Left ventricle myocardium inferior (tissue), 1 donor: ENCODE measurements around the gene OR8G5. TPM values are rescaled to one million over a fixed set of nuclear protein-coding genes. Genes with fewer than 3 reads are reported as not detected.

Source experiments
- DNase-seq: peaks from one replicate; pipeline ENCODE4 v3.0.0-alpha.2; 2020
- H3K27ac ChIP-seq: fragments of 200-600 bp; replicated peaks from 2 replicates; pipeline ENCODE4 v1.8.0; 2021
- H3K27me3 ChIP-seq: fragments of 200-600 bp; 2 replicates; pipeline ENCODE4 v1.8.0; 2021; ENCODE audit warnings: low read depth
- H3K36me3 ChIP-seq: fragments of 200-600 bp; 2 replicates; pipeline ENCODE4 v1.8.0; 2021
- H3K4me1 ChIP-seq: fragments of 200-600 bp; 2 replicates; pipeline ENCODE4 v1.8.0; 2021
- H3K4me3 ChIP-seq: fragments of 200-600 bp; 2 replicates; pipeline ENCODE4 v1.8.0; 2021; ENCODE audit warnings: mild to moderate bottlenecking, moderate library complexity
- H3K9me3 ChIP-seq: fragments of 200-600 bp; replicated peaks from 2 replicates; pipeline ENCODE4 v1.8.0; 2021
- intact Hi-C: fragments of 100-400 bp; cut with micrococcal nuclease; formaldehyde crosslinking; loops from one replicate; pipeline ENCODE4 v1.11.0; 2022
- long read RNA-seq: library from polyadenylated mRNA; unstranded; transcript quantifications from one replicate; pipeline ENCODE4 v2.0.0, GENCODE V29; 2021
- total RNA-seq: library from RNA; stranded (reverse); fragmentation: NEBNext Ultra II Directional; extraction: Animal tissue kit (Norgen Biotek cat#: 25700); gene quantifications from one replicate; pipeline ENCODE4 v1.2.1, GENCODE V29; 2021
- TF ChIP-seq, protein P1 (sequence below): fragments of 200-600 bp; IDR thresholded peaks from 2 replicates; pipeline ENCODE4 v1.8.0; 2021; ENCODE audit warnings: antibody characterized with exemption, mild to moderate bottlenecking, borderline replicate concordance
- donor health status: DM: no; HTN: yes; CAD: no; lungs with severe emphysema.

OR8G5 gene, protein sequence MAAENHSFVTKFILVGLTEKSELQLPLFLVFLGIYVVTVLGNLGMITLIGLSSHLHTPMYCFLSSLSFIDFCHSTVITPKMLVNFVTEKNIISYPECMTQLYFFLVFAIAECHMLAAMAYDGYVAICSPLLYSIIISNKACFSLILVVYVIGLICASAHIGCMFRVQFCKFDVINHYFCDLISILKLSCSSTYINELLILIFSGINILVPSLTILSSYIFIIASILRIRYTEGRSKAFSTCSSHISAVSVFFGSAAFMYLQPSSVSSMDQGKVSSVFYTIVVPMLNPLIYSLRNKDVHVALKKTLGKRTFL
- not detected for total RNA-seq
- long read RNA-seq = 0 reads

DNA sequence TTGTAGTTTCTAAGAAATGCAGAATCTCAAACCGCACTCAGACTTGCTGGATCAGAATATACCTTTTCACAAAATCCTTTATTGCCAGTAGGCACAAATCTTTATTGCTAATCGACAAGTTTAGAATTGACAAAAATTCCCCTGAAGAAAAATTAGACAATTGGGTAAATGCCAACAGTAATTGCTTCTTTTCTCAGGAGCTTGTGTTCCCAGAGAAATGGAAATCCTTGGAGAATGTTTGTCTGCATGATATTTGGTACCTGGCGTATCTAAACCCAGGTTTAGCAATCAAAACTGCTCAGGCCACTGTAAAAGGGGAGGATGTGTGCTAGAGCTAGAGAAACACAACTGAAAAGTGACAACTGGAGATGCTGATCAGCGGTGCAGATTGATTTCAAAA lies at the start of gene OR8G5:
TSS of gene OR8G5 (plus strand) at position 301 of the 400 bp plus-strand sequence. CDS start 8,556 bp downstream, outside the sequence.
- no peaks in the 10 kb centered on the region for H3K36me3 ChIP-seq
- TF ChIP-seq, protein P1, sequence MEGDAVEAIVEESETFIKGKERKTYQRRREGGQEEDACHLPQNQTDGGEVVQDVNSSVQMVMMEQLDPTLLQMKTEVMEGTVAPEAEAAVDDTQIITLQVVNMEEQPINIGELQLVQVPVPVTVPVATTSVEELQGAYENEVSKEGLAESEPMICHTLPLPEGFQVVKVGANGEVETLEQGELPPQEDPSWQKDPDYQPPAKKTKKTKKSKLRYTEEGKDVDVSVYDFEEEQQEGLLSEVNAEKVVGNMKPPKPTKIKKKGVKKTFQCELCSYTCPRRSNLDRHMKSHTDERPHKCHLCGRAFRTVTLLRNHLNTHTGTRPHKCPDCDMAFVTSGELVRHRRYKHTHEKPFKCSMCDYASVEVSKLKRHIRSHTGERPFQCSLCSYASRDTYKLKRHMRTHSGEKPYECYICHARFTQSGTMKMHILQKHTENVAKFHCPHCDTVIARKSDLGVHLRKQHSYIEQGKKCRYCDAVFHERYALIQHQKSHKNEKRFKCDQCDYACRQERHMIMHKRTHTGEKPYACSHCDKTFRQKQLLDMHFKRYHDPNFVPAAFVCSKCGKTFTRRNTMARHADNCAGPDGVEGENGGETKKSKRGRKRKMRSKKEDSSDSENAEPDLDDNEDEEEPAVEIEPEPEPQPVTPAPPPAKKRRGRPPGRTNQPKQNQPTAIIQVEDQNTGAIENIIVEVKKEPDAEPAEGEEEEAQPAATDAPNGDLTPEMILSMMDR = no peak
- no peak within 1 kb of the TSS for H3K27ac ChIP-seq
- intact Hi-C loops = no loop called here
- no peaks in the 10 kb centered on the region for H3K9me3 ChIP-seq
- no peaks in the 10 kb centered on the region for H3K27me3 ChIP-seq
- no peak within 1 kb of the TSS for H3K4me3 ChIP-seq
- DNase-seq = no peak
- no peaks in the 10 kb centered on the region for H3K4me1 ChIP-seq

DNA sequence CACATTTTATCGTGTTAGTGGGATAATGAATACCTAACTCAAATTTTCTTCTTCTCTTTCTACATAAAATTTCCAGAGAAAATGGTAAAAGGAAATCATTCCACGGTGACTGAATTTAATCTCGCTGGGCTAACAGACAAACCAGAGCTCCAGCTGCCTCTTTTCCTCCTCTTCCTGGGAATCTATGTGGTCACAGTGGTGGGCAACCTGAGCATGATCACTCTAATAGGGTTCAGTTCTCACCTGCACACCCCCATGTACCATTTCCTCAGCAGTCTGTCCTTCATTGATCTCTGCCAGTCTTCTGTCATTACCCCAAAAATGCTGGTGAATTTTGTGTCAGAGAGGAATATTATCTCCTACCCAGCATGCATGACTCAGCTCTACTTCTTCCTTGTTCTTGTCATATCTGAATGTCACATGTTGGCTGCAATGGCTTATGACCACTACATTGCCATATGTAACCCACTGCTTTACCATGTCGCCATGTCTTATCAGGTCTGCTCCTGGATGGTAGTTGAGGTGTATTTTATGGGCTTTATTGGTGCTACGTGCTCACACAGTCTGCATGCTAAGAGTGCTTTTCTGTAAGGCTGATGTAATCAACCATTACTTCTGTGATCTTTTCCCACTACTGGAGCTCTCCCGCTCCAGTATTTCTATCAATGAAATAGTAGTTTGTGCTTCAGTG lies 48.9 kb upstream of the OR8G5 start:
- TF ChIP-seq, protein P1 = no peak
- no peaks in the 10 kb centered on the region for H3K9me3 ChIP-seq
- no peak for DNase-seq
- H3K27me3 ChIP-seq = peaks cover 6% of the 10 kb centered on the region
- no peaks in the 10 kb centered on the region for H3K4me1 ChIP-seq
- no peaks in the 10 kb centered on the region for H3K36me3 ChIP-seq
- H3K27ac ChIP-seq = no peak overlapping the region
- H3K4me3 ChIP-seq = no peak overlapping the region
- intact Hi-C loops = no loop called here

- H3K36me3 ChIP-seq = no peaks in the 10 kb centered on the region
- no peaks in the 10 kb centered on the region for H3K9me3 ChIP-seq
- DNase-seq = no peak
- TF ChIP-seq, protein P1 = no peak
- H3K27ac ChIP-seq = no peak overlapping the region
- no peaks in the 10 kb centered on the region for H3K4me1 ChIP-seq
- no peak overlapping the region for H3K4me3 ChIP-seq
- peaks cover 6% of the 10 kb centered on the region for H3K27me3 ChIP-seq
- intact Hi-C loops = no loop called here
These were observed 46.3 kb upstream of the OR8G5 start for GRCh38 chr11:124209824-124210357.

DNA sequence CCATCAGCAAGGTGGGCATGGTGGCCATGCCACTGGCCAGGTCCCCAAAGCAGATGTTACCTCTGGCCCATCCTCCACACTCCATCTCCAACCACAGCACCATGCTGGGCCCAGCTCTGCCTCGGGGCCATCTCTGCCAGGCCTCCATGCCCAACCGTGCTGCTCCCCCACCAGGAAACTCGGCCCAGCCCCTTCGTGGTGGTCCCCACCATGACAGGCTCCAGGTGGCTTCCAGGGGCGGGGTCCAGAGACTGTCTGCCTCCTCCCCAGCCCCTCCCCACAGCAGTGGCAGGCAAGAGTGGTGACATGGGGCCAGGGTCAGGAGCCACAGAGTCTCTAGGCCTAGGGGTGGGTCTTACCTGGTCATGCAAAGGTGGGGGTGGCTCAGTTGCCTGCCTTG lies 45.8 kb upstream of the OR8G5 start:
- TF ChIP-seq, protein P1 = no peak
- Histone ChIP-seq H3K4me3 (no peak overlapping the region), H3K36me3 (no peaks in the 10 kb centered on the region)

DNA sequence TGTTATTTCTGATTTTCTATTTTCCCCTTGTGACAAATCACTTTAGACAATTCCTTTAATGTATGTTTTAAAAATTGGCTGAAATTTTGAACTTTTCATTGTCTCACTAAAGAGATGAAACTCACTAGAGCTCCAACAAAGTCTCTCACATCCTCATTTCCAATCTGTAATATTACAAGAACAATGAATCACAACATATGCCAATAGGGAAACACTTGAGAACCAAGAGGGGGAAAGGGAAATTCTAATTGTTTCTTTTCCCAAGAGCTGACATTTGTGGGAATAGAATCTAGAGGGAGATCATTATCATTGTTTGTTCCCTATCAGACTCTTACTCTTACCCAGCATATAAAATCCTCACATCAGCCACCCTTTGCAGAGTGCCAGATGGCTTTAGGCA lies 44.9 kb upstream of the OR8G5 start:
- TF ChIP-seq, protein P1 = no peak
- H3K9me3 ChIP-seq = no peaks in the 10 kb centered on the region
- H3K4me1 ChIP-seq = no peaks in the 10 kb centered on the region
- H3K27me3 ChIP-seq = peaks cover 6% of the 10 kb centered on the region
- no peak for DNase-seq
- intact Hi-C loops = no loop called here
- no peak overlapping the region for H3K4me3 ChIP-seq
- H3K36me3 ChIP-seq = no peaks in the 10 kb centered on the region
- H3K27ac ChIP-seq = no peak overlapping the region

More for the DNA sequence above, 45.8 kb upstream of the OR8G5 start:
- no peaks in the 10 kb centered on the region for H3K4me1 ChIP-seq
- DNase-seq = no peak
- intact Hi-C loops = no loop called here
- H3K27ac ChIP-seq = no peak overlapping the region
- no peaks in the 10 kb centered on the region for H3K9me3 ChIP-seq
- H3K27me3 ChIP-seq = peaks cover 6% of the 10 kb centered on the region
